Skin epidermis (tissue), 12 donors: Measurements from ENCODE around the gene MOV10L1.
A peak's percentile ranks its signal among the peaks of the same experiment; 100 is the strongest.

Experiments
- H3K27ac ChIP-seq, 21 experiments: fragments of 200-600 bp; sonication (generic) in 11 of 21; one replicate each; pipeline ENCODE4 v1.5.0; 2020; ENCODE audit warnings: mild to moderate bottlenecking in 3 of 21, inconsistent platforms in 2 of 21, moderate library complexity in 2 of 21
- H3K4me3 ChIP-seq, 7 experiments: fragments of 200-600 bp; sonication (generic) in 2 of 7; one replicate each; pipeline ENCODE4 v1.5.0; 2020; ENCODE audit warnings: inconsistent platforms in 2 of 7, mild to moderate bottlenecking in 2 of 7, moderate library complexity in 1 of 7

MOV10L1 gene

DNA sequence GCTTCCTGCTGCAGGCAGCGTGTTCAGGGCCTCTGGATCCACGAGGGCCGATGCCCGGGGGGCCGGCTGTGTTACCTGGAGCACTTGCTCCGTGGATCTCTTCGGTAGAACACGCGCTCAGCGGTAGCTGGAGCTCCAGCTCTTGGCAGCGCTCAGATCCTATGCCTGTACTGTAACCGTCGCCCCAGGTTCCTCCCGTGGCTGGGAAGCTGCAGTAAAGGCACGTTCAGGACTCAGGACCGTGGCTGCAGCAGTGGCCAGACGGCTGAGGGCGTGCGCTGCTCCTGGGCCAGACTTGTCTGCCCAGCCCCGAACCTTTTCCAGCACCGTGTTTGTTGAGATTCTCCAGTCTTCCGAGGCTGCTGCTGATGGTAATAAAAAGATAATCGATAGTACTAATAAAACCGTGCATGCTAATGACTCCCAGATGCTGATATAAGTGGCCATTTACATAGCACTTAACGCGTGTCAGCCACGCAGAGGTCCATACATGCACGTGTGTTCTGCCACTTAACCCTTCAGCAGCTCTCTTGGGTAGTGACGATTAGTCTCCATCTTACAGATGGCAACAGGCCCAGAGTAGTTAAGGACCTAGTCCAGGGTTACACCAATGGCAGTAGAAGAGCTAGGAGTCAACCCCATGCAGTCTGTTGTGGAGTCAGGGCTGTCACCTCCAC is 1.4 kb downstream of the MOV10L1 start:
- Histone ChIP-seq H3K4me3 (no peak overlapping the region), H3K27ac (no peak overlapping the region)

DNA sequence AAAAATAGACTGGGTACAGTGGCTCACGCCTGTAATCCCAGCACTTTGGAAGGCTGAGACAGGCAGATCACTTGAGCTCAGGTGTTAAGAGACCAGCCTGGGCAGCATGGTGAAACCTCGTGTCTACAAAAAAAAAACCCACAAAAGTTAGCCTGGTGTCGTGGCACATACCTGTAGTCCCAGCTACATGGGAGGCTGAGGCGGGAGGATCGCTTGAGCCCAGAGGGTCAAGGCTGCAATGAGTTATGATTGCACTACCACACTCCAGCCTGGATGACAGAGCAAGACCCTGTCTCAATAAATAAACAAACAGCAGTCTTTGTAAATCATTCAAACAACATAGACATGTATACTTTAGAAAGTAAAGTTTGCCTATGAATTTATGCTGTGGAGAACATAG is 2.5 kb downstream of the MOV10L1 start:
- no peak overlapping the region for H3K4me3 ChIP-seq
- no peak overlapping the region for H3K27ac ChIP-seq

DNA sequence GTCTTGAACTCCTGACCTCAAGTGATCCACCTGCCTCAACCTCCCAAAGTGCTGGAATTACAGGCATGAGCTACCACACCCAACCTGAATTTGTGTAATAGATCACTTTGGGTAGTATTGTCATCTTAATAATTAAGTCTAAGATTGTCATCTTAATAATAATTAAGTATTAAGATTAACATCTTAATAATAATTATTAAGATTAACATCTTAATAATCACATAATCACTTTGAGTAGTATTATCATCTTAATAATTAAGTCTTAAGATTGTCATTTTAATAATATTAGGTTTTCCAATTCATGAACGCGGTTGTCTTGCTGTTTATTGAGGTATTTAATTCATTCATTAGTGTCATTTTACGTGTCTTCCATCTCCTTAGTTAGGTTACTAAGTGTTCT is 8.2 kb downstream of the MOV10L1 start:
- Histone ChIP-seq H3K4me3 (no peak overlapping the region), H3K27ac (no peak overlapping the region)

DNA sequence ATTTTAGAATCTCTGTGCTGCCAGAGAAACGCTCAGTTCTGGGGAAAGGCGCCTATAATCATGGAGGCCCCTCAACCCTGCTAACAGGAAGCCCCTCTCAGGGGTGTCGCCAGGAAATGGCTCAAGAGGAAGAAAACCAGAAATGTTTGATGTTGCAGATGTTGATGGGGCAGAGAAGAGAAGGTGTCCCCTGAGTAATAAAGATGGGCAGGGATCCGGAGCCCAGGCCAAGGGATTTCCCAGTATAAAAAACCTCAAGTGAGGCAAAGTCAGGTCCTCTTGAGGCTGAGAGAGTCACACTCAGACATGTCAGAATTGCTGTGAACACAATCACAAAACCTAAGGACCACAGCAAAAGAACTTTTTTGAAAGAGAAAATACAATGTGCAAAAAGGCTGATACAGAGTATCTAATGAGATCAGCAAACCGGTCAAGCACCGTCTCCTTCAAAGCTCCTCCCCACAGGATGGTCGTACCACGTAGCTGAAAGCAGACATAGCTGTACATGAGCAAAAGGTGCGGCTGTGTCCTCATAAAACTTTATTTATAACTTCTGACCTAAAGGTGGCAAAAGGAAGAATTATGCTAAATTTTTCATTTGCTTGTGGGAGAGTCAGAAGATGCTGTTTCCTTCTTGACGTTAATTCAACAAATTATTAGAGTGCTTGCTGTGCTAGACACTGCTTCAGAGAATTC is 12.2 kb downstream of the MOV10L1 start:
- H3K27ac ChIP-seq = no peak overlapping the region
- H3K4me3 ChIP-seq = no peak overlapping the region

DNA sequence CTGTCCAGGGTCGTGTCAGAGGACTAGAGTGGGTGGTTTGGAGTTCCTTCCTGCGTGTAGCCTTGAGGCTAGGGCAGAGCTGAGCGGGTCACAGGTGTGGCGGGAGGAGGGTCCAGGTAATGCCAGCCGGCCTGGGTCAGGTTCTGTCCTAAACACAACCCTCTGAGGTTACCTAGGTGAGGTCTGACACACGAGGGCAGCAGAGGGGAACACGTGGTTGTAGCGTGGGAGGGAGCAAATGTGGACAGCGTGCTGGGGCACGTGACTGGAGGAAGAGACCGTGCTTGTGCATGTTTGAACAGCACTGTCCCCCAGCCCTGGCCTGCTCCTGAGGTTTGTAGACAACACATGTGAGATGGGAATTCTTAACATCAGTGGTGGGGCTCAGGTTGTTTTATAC is 13.1 kb downstream of the MOV10L1 start:
- Histone ChIP-seq H3K4me3 (no peak overlapping the region), H3K27ac (no peak overlapping the region)

DNA sequence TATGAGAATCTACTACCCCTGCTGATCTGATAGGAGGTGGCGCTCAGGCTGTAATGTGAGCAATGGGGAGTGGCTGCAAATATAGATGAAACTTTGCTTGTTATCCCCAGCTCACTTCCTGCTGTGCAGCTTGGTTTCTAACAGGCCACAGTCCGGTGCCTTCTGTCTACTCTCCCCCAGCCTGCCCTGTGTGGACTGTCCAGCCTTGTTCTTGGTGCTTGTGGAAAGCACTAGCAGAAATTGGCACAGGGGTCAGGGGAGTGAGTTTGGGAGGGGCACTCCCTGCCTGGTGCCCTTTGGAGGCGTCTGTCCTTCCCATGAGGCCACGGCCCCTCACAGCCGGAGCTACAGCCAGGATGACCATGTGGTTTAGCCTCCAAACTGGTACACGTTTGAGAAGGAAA is 14.3 kb downstream of the MOV10L1 start:
- no peak overlapping the region for H3K27ac ChIP-seq
- no peak overlapping the region for H3K4me3 ChIP-seq

DNA sequence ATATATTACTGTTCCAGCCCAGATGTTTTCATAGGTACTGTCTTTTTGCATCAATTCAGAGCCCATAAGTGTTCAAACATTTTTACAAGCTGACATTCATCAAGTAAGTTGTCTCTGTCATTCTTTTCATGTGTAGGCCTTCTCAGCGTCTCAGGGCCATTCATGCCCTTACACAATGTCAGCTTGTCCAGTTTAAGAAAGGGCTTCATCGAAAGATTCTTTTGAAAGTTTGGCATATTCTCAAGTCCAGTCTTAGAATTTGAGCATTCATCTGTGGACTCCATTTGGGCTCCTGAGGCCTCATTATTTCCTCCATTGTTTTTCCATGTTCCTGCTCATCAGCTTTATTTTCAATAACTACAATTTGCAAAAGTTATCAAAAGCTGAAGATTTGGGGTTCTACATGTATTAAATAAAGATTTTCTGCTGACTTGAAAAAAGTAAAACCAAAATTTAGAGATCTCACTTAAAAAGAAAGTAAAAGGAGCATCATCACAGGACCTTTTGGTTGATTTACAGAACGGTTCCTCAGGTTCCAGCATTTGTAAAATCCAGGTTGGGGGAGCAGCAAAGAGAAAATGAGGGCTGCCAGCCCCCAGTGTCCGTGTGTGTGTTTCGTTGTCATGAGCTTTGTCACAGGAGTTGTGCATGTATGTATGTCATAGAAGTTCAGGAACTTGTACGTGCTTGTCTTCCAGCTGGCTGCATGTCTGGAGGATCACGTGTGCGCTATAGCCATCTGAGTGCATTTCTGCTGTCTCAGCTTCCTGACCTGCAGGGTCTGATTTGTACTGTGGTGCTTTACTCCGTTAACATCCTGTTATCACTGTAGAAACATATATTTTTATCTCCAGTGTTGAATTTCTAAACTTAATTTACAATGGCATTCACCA is 15.6 kb downstream of the MOV10L1 start:
- peak overlapping the region in 2 of 21 experiments; percentile 14 to 34 for H3K27ac ChIP-seq
- H3K4me3 ChIP-seq = no peak overlapping the region

DNA sequence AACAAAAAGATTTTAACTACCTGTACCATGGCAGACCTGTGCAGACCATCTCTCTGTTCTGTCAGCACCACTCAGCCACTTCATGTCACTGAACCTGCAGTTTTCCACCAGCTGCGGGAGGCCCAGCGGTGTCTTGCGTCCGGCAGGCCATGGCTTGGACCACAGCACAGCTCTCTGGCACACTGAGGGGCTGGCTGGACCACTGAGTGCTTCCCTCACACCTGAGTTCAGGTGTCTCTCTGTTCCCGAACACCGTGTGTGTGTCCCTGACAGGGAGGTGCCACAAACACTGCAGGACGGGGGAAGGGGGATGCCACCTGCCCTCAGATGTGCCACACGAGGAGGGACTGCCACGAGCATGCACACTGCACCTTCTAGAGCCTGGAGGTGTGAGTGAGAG is 17.7 kb downstream of the MOV10L1 start:
- H3K27ac ChIP-seq = no peak overlapping the region
- H3K4me3 ChIP-seq = no peak overlapping the region

DNA sequence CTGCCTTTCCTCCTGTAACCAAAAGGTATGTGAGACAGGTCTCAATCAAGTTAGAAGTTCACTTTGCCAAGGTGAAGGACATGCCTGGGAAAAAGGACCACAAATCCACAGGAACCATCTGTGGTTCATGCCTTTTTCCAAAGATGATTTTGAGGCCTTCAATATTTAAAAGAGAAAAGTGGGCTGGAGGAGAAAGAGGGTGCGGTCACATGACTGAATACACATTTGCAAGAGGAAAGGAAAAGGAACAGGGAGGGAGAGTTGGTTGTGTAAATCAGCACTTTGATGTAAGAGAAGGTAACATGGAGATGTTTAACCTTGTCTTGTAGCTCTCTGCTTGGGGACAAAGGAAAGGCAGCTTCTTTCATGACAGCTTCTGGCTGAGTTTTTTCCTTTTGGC is 21.2 kb downstream of the MOV10L1 start:
- no peak overlapping the region for H3K4me3 ChIP-seq
- H3K27ac ChIP-seq = no peak overlapping the region

DNA sequence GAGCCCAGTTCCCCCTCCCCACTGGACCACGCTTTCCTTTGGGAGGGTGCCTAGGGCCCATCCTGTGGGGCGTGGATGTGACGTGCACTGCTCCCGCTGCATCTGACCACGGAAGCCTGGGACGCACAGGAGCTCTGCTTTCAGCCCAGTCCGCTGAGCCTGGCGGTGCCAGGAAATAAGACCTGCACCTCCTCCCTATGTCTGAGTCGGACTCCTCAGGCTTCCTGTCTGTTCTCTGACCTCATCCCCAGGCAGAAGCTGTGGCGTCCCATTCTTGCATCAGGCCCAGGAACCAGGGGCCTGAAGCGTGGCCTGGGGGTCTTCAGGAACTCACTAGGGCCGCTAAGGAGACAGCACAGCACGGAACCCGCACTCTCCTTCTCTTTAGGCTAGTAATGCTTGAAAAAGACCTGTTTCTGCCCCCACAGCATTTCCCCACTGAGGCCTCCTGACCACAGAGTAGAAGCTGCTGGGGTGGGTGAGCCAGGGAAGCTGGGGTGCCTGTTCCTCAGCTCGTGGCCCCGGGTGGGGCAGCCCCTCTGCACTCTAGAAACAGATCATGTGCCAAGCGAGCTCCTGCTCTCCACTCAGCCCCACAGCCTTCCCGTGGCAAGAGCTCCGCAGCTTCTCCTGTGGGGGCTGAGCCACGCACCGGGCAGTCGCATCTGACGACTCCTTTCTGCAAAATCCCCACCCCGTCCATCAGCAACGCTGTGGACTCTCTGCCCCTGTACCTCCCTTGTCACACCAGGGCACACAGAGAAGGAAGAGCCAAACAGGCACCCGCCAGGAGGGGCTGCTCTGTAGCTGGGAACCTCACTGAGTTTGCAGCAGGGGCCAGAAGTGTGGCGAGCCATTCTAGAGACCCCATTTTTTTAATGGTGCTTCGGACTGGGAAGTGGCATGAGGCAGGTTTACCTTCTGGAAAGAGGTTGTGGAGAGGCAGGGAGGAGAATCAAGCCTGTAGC is 22.6 kb downstream of the MOV10L1 start:
- Histone ChIP-seq H3K4me3 (no peak overlapping the region), H3K27ac (peak overlapping the region in 3 of 21 experiments; percentile 7 to 25 (median 25))

DNA sequence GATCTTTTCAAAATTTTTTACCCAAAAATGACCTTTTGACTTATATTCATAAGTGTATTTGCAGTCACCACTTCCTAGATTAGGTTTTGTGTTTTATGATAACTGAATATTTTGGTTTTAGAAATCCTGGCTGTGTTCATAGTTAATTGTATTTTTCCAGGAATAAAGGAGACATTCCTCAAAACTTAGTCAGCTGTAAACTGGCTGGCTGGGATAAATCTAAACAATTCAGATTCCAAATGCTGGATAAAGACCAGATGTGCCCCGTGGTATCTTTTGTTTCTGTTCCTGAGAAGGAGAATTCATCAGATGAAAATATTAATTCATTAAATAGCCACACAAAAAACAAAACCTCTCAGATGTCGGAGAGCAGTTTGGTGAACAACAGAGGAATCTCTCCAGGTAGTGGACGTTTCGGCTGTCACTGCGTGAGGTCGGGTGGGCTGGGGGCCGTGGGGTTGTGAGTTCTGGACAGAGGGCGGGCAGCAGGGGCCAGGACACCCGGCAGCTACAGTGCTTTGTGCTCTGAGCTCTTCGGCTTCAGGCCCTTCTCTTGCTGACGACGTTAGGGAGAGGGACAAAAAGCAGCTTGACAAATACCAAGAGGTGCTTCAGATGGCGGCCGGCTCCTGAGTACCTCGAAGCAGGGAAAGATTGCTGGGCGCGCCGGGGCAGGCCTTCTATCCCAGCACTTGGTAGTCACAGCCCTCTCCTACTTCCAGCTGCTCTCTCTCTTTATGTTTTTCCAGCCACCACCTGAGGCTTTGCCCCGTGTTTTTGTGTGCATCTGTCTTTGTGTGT is 24.6 kb downstream of the MOV10L1 start:
- peak overlapping the region in 11 of 21 experiments; percentile 13 to 71 (median 61) for H3K27ac ChIP-seq

DNA sequence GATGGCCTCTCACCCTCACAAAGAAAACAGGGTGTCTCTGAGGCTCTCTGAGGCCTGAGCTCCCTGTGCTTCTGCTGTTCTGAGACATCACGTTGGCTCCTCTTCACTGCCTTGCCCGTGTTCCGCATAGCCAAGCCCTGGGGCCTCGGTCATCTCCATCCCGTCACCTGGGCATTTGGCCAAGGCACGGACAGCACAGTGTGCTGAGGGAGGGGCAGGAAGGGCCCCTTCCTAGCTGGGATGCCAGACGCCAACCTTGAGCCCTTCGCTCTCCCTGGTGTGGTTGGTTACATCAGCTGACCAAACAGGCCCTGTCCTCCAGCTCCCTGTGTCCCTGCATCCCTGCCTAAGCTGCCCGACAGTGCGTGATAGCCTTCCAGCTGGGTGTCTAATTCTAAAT is 25.9 kb downstream of the MOV10L1 start:
- H3K4me3 ChIP-seq = no peak overlapping the region
- H3K27ac ChIP-seq = no peak overlapping the region

More for the DNA sequence above, 24.6 kb downstream of the MOV10L1 start:
- peak overlapping the region in 1 of 7 experiments; percentile 5 for H3K4me3 ChIP-seq

DNA sequence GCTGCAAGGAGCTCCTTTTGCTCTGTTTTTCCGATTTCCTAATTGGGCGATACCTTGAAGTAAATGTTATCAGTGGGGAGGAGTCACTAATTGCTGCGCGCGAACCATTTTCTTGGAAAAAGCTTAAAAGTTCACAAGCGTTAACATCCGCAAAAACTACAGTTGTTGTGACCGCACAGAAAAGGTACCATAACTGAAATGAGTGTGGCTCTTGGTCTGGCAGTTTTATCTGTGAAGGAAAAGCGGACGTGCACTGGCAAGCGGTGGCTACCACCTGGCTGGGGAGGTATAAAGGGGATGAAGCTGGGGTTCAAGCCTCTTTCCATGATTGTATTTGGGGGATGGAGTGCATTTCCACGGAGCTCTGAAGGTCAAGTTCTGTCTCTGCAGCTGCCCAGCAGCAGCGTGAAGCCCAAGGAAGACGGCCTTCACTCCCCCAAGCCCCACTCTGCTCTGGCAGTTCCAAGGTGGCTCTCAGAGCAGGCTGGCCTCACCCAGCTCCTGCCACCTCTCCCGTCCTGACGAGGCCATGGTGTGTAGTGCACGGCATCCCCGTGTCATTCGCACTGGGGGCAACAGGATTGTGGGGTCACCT is 27.5 kb downstream of the MOV10L1 start:
- H3K4me3 ChIP-seq = no peak overlapping the region
- H3K27ac ChIP-seq = no peak overlapping the region

DNA sequence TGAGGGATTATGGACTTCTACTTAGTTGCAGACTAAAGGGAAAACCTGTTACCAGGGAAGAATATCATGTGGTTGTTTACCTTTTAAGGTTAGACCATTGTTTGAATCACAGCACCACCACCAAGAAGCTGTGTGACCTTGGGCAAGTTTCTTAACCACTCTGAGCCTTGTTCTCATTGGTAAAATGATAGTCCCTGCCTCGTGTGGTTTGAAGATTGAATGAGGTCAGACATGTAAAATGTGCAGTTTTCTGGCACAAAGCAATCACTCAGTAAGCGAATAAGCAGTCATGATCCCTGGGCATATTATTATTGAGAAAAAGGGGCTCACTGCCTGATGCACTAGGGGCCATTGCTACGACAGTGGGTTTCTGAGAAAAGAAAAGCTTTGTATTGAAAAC is 28.3 kb downstream of the MOV10L1 start:
- Histone ChIP-seq H3K27ac (no peak overlapping the region), H3K4me3 (no peak overlapping the region)

DNA sequence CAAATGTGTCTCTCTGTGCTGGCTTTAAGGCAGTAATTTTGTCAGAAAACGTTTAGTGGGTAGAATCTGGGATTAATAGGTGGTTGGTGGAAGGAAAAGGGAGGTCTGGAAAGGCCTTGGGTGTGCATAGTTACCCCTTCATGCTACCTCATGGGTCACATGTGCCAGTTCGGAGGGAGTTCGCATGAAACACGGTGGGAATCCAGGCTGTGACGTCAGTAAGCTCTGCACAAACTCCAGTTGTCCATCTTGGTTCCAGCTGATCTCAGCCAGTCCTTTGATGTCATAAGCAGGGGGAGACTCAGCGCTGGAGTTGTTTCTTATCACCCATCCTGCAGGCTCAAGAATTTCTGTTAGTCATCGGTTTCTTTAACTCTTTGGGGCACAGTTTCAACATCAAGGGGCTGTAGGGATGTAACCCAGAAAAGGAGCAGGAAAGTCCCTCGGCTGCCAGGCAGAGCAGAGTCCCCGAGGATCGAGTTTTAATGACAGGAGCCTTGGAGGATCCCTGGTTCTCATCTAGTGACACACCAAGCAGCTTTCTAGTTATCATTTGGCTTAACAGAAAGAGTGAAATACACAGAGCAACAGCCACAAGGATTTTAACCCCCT is 28.9 kb downstream of the MOV10L1 start:
- no peak overlapping the region for H3K27ac ChIP-seq
- H3K4me3 ChIP-seq = no peak overlapping the region

DNA sequence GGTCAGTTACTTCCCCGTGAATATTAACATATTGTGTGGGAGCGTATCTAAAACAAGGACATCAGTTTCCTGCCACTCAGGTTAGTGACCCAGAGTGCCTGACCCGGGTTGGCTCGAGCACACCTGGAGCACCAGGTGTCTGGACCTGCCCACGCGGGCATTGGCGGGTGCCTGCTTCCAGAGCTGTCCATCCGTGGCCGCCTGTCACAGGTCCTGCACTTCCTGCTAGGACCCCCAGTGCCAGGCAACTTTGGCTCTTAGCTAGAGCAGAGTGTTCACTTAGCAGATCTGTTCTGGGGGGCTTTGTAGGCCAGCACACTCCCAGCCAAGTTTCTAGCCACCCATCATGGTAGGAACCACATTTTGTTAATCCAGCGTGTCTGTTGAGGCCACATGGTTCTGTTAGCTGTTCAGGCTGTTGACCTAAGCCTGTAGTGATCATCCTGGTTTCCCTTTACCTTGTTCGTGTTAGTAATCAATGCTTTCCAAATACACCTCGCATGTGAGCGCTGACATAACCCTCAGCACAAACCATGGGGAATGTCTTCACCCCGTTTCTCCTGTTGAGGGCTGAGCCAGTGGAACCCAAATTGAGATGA is 29.5 kb downstream of the MOV10L1 start:
- Histone ChIP-seq H3K4me3 (no peak overlapping the region), H3K27ac (no peak overlapping the region)

DNA sequence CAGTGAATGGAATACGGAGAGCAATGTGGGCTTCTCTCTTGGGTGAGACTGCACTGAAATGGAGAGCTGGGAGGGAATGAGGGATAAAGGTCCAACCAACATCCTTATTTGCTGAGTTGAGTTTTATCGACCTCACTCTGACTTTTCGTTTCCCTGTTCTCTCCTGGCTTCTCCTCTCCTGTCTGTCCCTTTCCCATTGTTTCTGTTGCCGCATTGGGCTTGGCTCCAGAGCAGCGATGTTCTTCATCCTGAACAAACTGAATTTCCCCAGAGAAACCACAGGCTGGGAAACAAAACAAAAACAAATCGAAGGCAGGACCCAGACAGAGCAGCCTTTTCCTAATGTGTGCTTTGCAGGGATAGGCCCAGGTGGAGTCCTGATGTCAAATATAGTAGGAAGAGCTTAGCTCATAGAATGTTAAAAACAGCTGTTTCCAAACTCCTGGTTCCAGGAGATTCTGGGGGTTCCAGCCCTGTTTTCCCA is 30.0 kb downstream of the MOV10L1 start:
- H3K4me3 ChIP-seq = no peak overlapping the region
- H3K27ac ChIP-seq = no peak overlapping the region
